Astrocyte (in vitro differentiated cells and primary cell): ENCODE results near the gene ANKRD44. TPM values are rescaled to one million over a fixed set of nuclear protein-coding genes. Genes with fewer than 3 reads are reported as not detected.

Experiments used
- DNase-seq: peaks from one replicate; pipeline ENCODE4 v3.0.0-alpha.2; 2010; ENCODE audit warnings: low read depth
- FAIRE-seq: peaks from 2 replicates; lab custom pipeline; 2011; peaks lifted over from hg19 to GRCh38; lab: Jason Lieb, UNC
- H2AFZ ChIP-seq: 2 replicates; pipeline ENCODE4 v1.6.0; 2012; ENCODE audit warnings: low read depth, low read length, inconsistent platforms
- H3K27ac ChIP-seq: 2 replicates; pipeline ENCODE4 v1.5.1; 2011; ENCODE audit warnings: low read depth, low read length, inconsistent platforms
- H3K27me3 ChIP-seq: 2 replicates; pipeline ENCODE4 v1.6.0; 2011; ENCODE audit warnings: low read length, inconsistent platforms; ENCODE audit not compliant: insufficient read depth
- H3K36me3 ChIP-seq: 2 replicates; pipeline ENCODE4 v1.5.1; 2011; ENCODE audit warnings: low read length, inconsistent platforms; ENCODE audit not compliant: insufficient read depth
- H3K4me1 ChIP-seq: 2 replicates; pipeline ENCODE4 v1.5.1; 2011; ENCODE audit warnings: low read length, inconsistent platforms; ENCODE audit not compliant: insufficient read depth
- H3K4me2 ChIP-seq: 2 replicates; pipeline ENCODE4 v1.6.0; 2012; ENCODE audit warnings: low read length, inconsistent platforms
- H3K4me3 ChIP-seq: 2 replicates; pipeline ENCODE4 v1.5.1; 2011; ENCODE audit warnings: low read depth, mild to moderate bottlenecking, low read length, inconsistent platforms; ENCODE audit not compliant: insufficient read depth
- H3K79me2 ChIP-seq: 2 replicates; pipeline ENCODE4 v1.6.0; 2012; ENCODE audit warnings: mild to moderate bottlenecking, low read length, inconsistent platforms; ENCODE audit not compliant: insufficient read depth
- H3K9ac ChIP-seq: 2 replicates; pipeline ENCODE4 v1.6.0; 2012; ENCODE audit warnings: mild to moderate bottlenecking, low read length, inconsistent platforms
- H3K9me3 ChIP-seq: 2 replicates; pipeline ENCODE4 v1.5.1; 2012; ENCODE audit warnings: low read depth, mild to moderate bottlenecking, low read length, inconsistent platforms; ENCODE audit not compliant: insufficient read depth
- H4K20me1 ChIP-seq: 2 replicates; pipeline ENCODE4 v1.6.0; 2012; ENCODE audit warnings: low read length, inconsistent platforms; ENCODE audit not compliant: insufficient read depth
- H3K27ac Mint-ChIP-seq: one replicate; pipeline ENCODE4 v1.8.0; 2021; ENCODE audit warnings: mild to moderate bottlenecking, mixed read lengths; ENCODE audit not compliant: unreplicated experiment
- H3K27me3 Mint-ChIP-seq: one replicate; pipeline ENCODE4 v1.8.0; 2021; ENCODE audit warnings: low read depth, mixed read lengths; ENCODE audit not compliant: unreplicated experiment
- H3K36me3 Mint-ChIP-seq: one replicate; pipeline ENCODE4 v1.8.0; 2021; ENCODE audit warnings: low read depth, mixed read lengths; ENCODE audit not compliant: unreplicated experiment
- H3K4me1 Mint-ChIP-seq: one replicate; pipeline ENCODE4 v1.8.0; 2021; ENCODE audit warnings: low read depth, mixed read lengths; ENCODE audit not compliant: unreplicated experiment
- H3K4me3 Mint-ChIP-seq: one replicate; pipeline ENCODE4 v1.8.0; 2021; ENCODE audit warnings: mild to moderate bottlenecking, moderate library complexity, mixed read lengths; ENCODE audit not compliant: unreplicated experiment
- H3K9me3 Mint-ChIP-seq: one replicate; pipeline ENCODE4 v1.8.0; 2021; ENCODE audit warnings: mild to moderate bottlenecking, mixed read lengths; ENCODE audit not compliant: unreplicated experiment
- CTCF ChIP-seq: IDR thresholded peaks from 2 replicates; pipeline ENCODE4 v1.5.1; 2011; ENCODE audit warnings: low read depth, mild to moderate bottlenecking, inconsistent platforms, low read length, moderate library complexity; ENCODE audit not compliant: insufficient read depth
- EZH2 ChIP-seq: IDR thresholded peaks from 2 replicates; pipeline ENCODE4 v1.6.1; 2012; ENCODE audit warnings: mild to moderate bottlenecking, low read length, inconsistent platforms; ENCODE audit not compliant: insufficient read depth
- total RNA-seq: library from RNA; stranded (reverse); gene quantifications from 2 replicates; pipeline ENCODE4 v1.2.1, GENCODE V29; 2021

The ANKRD44 gene
- total RNA-seq, 1 donor from 2014 or later: 7.2 TPM

- Mint-ChIP-seq H3K27me3 (no peaks in the 10 kb centered on the region), H3K36me3 (no peaks in the 10 kb centered on the region), H3K9me3 (no peaks in the 10 kb centered on the region), H3K27ac (no peak overlapping the region), H3K4me1 (peaks cover 26% of the 10 kb centered on the region), H3K4me3 (no peak overlapping the region)
- H3K4me1 ChIP-seq: peaks cover 17% of the 10 kb centered on the region
- no peak overlapping the region for H3K4me3 ChIP-seq
- FAIRE-seq (no peak), DNase-seq (no peak)
- H3K9me3 ChIP-seq: no peaks in the 10 kb centered on the region
- H3K27me3 ChIP-seq: no peaks in the 10 kb centered on the region
- no peak overlapping the region for H3K4me2 ChIP-seq
- H4K20me1 ChIP-seq: no peaks in the 10 kb centered on the region
- H2AFZ ChIP-seq: no peak overlapping the region
- H3K9ac ChIP-seq: no peak overlapping the region
- no peak overlapping the region for H3K27ac ChIP-seq
- no peaks in the 10 kb centered on the region for H3K79me2 ChIP-seq
- TF ChIP-seq EZH2 (no peak), CTCF (no peak)
- H3K36me3 ChIP-seq: no peaks in the 10 kb centered on the region
These were observed 320.5 kb downstream of the ANKRD44 start for GRCh38 chr2:196990092-196990491.

- FAIRE-seq: no peak
These were observed 321.1 kb downstream of the ANKRD44 start for GRCh38 chr2:196989496-196989895.

More at GRCh38 chr2:196989496-196989895, 321.1 kb downstream of the ANKRD44 start:
- Histone ChIP-seq H3K4me1 (peaks cover 17% of the 10 kb centered on the region), H3K9me3 (no peaks in the 10 kb centered on the region), H4K20me1 (no peaks in the 10 kb centered on the region), H3K27ac (no peak overlapping the region), H2AFZ (no peak overlapping the region), H3K4me2 (no peak overlapping the region), H3K36me3 (no peaks in the 10 kb centered on the region), H3K9ac (no peak overlapping the region), H3K27me3 (no peaks in the 10 kb centered on the region), H3K79me2 (no peaks in the 10 kb centered on the region), H3K4me3 (no peak overlapping the region)
- Mint-ChIP-seq H3K4me3 (no peak overlapping the region), H3K27me3 (no peaks in the 10 kb centered on the region), H3K27ac (no peak overlapping the region), H3K9me3 (no peaks in the 10 kb centered on the region), H3K36me3 (no peaks in the 10 kb centered on the region), H3K4me1 (peaks cover 26% of the 10 kb centered on the region)
- DNase-seq: no peak
- TF ChIP-seq CTCF (no peak), EZH2 (no peak)
